Measurements from ENCODE around the gene GOLGA6L7.
A peak's percentile ranks its signal among the peaks of the same experiment; 100 is the strongest.
"Not testable (repeated sequence)": the region's sequence is repeated elsewhere in the genome, so short reads cannot be mapped to it uniquely, and the experiment has no call there.

Gene GOLGA6L7

GRCh38 chr15:28843520-28843919 lies 4.9 kb downstream of the GOLGA6L7 start:
- not testable (repeated sequence) for DNase-seq

GRCh38 chr15:28842210-28842609 lies 6.2 kb downstream of the GOLGA6L7 start:
- DNase-seq: not testable (repeated sequence)

- DNase-seq: not testable (repeated sequence)
These were observed 8.2 kb downstream of the GOLGA6L7 start for GRCh38 chr15:28840285-28840684.

- not testable (repeated sequence) for DNase-seq
These were observed 13.4 kb downstream of the GOLGA6L7 start for GRCh38 chr15:28834957-28835585.

GRCh38 chr15:28831897-28832587 lies 16.4 kb downstream of the GOLGA6L7 start:
- peak; percentile 60 for DNase-seq

GRCh38 chr15:28821420-28821819 lies 27.0 kb downstream of the GOLGA6L7 start:
- not testable (repeated sequence) for DNase-seq

- DNase-seq: not testable (repeated sequence)
These were observed 28.5 kb downstream of the GOLGA6L7 start for GRCh38 chr15:28819930-28820295.

- DNase-seq: peak; percentile 4
These were observed 29.2 kb downstream of the GOLGA6L7 start for GRCh38 chr15:28819019-28819929.

GRCh38 chr15:28818168-28818567 lies 30.3 kb downstream of the GOLGA6L7 start:
- DNase-seq: not testable (repeated sequence)

- not testable (repeated sequence) for DNase-seq
These were observed 34.4 kb downstream of the GOLGA6L7 start for GRCh38 chr15:28814059-28814458.

- DNase-seq: not testable (repeated sequence)
These were observed 35.1 kb downstream of the GOLGA6L7 start for GRCh38 chr15:28813392-28813791.

- not testable (repeated sequence) for DNase-seq
These were observed 36.4 kb downstream of the GOLGA6L7 start for GRCh38 chr15:28811852-28812550.

- not testable (repeated sequence) for DNase-seq
These were observed 38.0 kb downstream of the GOLGA6L7 start for GRCh38 chr15:28810444-28810843.

- not testable (repeated sequence) for DNase-seq
These were observed 40.3 kb downstream of the GOLGA6L7 start for GRCh38 chr15:28808136-28808535.

GRCh38 chr15:28800366-28800765 lies 48.1 kb downstream of the GOLGA6L7 start:
- DNase-seq: not testable (repeated sequence)

GRCh38 chr15:28798234-28798633 lies 50.2 kb downstream of the GOLGA6L7 start:
- not testable (repeated sequence) for DNase-seq

- DNase-seq: not testable (repeated sequence)
These were observed 54.2 kb downstream of the GOLGA6L7 start for GRCh38 chr15:28794231-28794630.

Measured in stimulated activated CD4-positive, alpha-beta T cell treated with anti-CD3 and anti-CD28 coated beads, Interleukin-12 subunit alpha, Interleukin-12 subunit beta, amount 100 ng/mL, for 4 hours (primary cell).